Trophoblast cell (in vitro differentiated cells and primary cell): Measurements from ENCODE around the gene TNFRSF8.
A peak's percentile ranks its signal among the peaks of the same experiment; 100 is the strongest.

Source experiments
- DNase-seq, 2 donors: peaks; one replicate each; pipeline ENCODE4 v3.0.0-alpha.2; 2016
- H2AFZ ChIP-seq: 2 replicates; pipeline ENCODE4 v1.6.1; 2013; ENCODE audit warnings: low read length, moderate library complexity, mild to moderate bottlenecking; ENCODE audit not compliant: insufficient read depth, poor library complexity
- H2AK5ac ChIP-seq: 2 replicates; pipeline ENCODE4 v1.6.1; 2013; ENCODE audit warnings: mild to moderate bottlenecking, low read length
- H2BK120ac ChIP-seq: 2 replicates; pipeline ENCODE4 v1.6.1; 2013; ENCODE audit warnings: low read length, mild to moderate bottlenecking, moderate library complexity; ENCODE audit not compliant: insufficient read depth, poor library complexity
- H2BK12ac ChIP-seq: 2 replicates; pipeline ENCODE4 v1.6.1; 2013; ENCODE audit warnings: mild to moderate bottlenecking, low read length, moderate library complexity
- H2BK5ac ChIP-seq: 2 replicates; pipeline ENCODE4 v1.6.1; 2013; ENCODE audit warnings: low read length, low read depth, moderate library complexity, mild to moderate bottlenecking; ENCODE audit not compliant: poor library complexity
- H3K14ac ChIP-seq: 2 replicates; pipeline ENCODE4 v1.6.1; 2013; ENCODE audit warnings: mild to moderate bottlenecking, low read length
- H3K18ac ChIP-seq: 2 replicates; pipeline ENCODE4 v1.6.1; 2013; ENCODE audit warnings: mild to moderate bottlenecking, low read length
- H3K23ac ChIP-seq: 2 replicates; pipeline ENCODE4 v1.6.1; 2013; ENCODE audit warnings: low read length
- H3K27ac ChIP-seq: 2 replicates; pipeline ENCODE4 v1.5.1; 2013; ENCODE audit warnings: low read depth, mild to moderate bottlenecking, inconsistent platforms, low read length, moderate library complexity
- H3K27me3 ChIP-seq: 2 replicates; pipeline ENCODE4 v1.6.1; 2013; ENCODE audit warnings: inconsistent platforms, mild to moderate bottlenecking, low read length, moderate library complexity; ENCODE audit not compliant: insufficient read depth
- H3K36me3 ChIP-seq, 2 experiments: 1 replicate in 1 of 2; 2 replicates in 1 of 2; pipeline ENCODE4 v1.6.1; 2013; ENCODE audit warnings: low read length in 2 of 2, mild to moderate bottlenecking in 2 of 2, moderate library complexity in 1 of 2; ENCODE audit not compliant: insufficient read depth in 2 of 2, control insufficient read depth in 1 of 2
- H3K4ac ChIP-seq: 2 replicates; pipeline ENCODE4 v1.6.1; 2013; ENCODE audit warnings: low read depth, mild to moderate bottlenecking, low read length, moderate library complexity
- H3K4me1 ChIP-seq, 2 experiments: 1 replicate in 1 of 2; 2 replicates in 1 of 2; pipeline ENCODE4 v1.6.1; 2013; ENCODE audit warnings: low read length in 2 of 2, mild to moderate bottlenecking in 2 of 2, moderate library complexity in 1 of 2; ENCODE audit not compliant: insufficient read depth in 2 of 2, control insufficient read depth in 1 of 2
- H3K4me2 ChIP-seq: 2 replicates; pipeline ENCODE4 v1.6.1; 2013; ENCODE audit warnings: inconsistent platforms, mild to moderate bottlenecking, low read length, moderate library complexity
- H3K4me3 ChIP-seq: 2 replicates; pipeline ENCODE4 v1.5.1; 2013; ENCODE audit warnings: mild to moderate bottlenecking, low read depth, low read length, inconsistent platforms
- H3K79me1 ChIP-seq: one replicate; pipeline ENCODE4 v1.6.1; 2013; ENCODE audit warnings: low read length
- H3K79me2 ChIP-seq: 2 replicates; pipeline ENCODE4 v1.6.1; 2013; ENCODE audit warnings: low read length, mild to moderate bottlenecking; ENCODE audit not compliant: control insufficient read depth, insufficient read depth, poor library complexity
- H3K9ac ChIP-seq: 2 replicates; pipeline ENCODE4 v1.6.1; 2013; ENCODE audit warnings: mild to moderate bottlenecking, low read length
- H3K9me3 ChIP-seq: 2 replicates; pipeline ENCODE4 v1.6.1; 2013; ENCODE audit warnings: low read depth, mild to moderate bottlenecking, control low read depth, inconsistent platforms, low read length; ENCODE audit not compliant: insufficient read depth
- H4K12ac ChIP-seq: 2 replicates; pipeline ENCODE4 v1.6.1; 2013; ENCODE audit warnings: low read depth, mild to moderate bottlenecking, low read length, moderate library complexity
- H4K8ac ChIP-seq: 2 replicates; pipeline ENCODE4 v1.6.1; 2013; ENCODE audit warnings: low read depth, mild to moderate bottlenecking, low read length, moderate library complexity
- H4K91ac ChIP-seq: one replicate; pipeline ENCODE4 v1.6.1; 2013; ENCODE audit warnings: low read depth, mild to moderate bottlenecking, low read length, moderate library complexity
- WGBS: extraction: QIAGEN DNeasy Blood & Tissue Kit; methylation state at CpG from one replicate; pipeline ENCODE4 v1.1.7; 2013; ENCODE audit warnings: missing lambda C conversion rate; ENCODE audit not compliant: insufficient read length, insufficient coverage; ENCODE audit errors: extremely low coverage; 5-methylcytosine and 5-hydroxymethylcytosine counted together

The TNFRSF8 gene

GRCh38 chr1:12052008-12052573 is 11.0 kb upstream of the TNFRSF8 start:
- Histone ChIP-seq H4K8ac (no peak overlapping the region), H3K4me2 (no peak overlapping the region), H4K12ac (no peak overlapping the region), H3K27ac (no peak overlapping the region), H3K4me1 (peaks cover 18 to 25% of the 10 kb centered on the region in 2 experiments), H3K79me2 (no peaks in the 10 kb centered on the region), H3K4me3 (no peak overlapping the region), H3K36me3 (no peaks in the 10 kb centered on the region), H2BK5ac (no peak overlapping the region), H3K9me3 (no peaks in the 10 kb centered on the region), H3K27me3 (no peaks in the 10 kb centered on the region), H2AK5ac (no peak overlapping the region), H2BK12ac (peak overlapping the region; percentile 59), H3K18ac (no peak overlapping the region), H3K4ac (no peak overlapping the region), H3K14ac (no peak overlapping the region), H3K9ac (no peak overlapping the region), H3K79me1 (no peaks in the 10 kb centered on the region), H4K91ac (no peak overlapping the region), H2BK120ac (no peak overlapping the region), H3K23ac (no peak overlapping the region), H2AFZ (peak overlapping the region; percentile 30)
- WGBS, result no CpG with 5 or more reads among the region's 9 CpGs
- DNase-seq, result peak in 1 of 2 donors; percentile 7

GRCh38 chr1:12052997-12053686 is 10.0 kb upstream of the TNFRSF8 start:
- H2BK12ac ChIP-seq, result no peak overlapping the region
- H4K91ac ChIP-seq, result peak overlapping the region; percentile 20
- no peak overlapping the region for H3K4me3 ChIP-seq
- no peak overlapping the region for H3K14ac ChIP-seq
- no peak overlapping the region for H3K4me2 ChIP-seq
- no peak overlapping the region for H3K9ac ChIP-seq
- H2BK120ac ChIP-seq, result no peak overlapping the region
- H2AFZ ChIP-seq, result no peak overlapping the region
- H4K12ac ChIP-seq, result no peak overlapping the region
- H3K79me1 ChIP-seq, result peaks cover 4% of the 10 kb centered on the region
- H3K79me2 ChIP-seq, result no peaks in the 10 kb centered on the region
- no peak overlapping the region for H3K27ac ChIP-seq
- peak overlapping the region; percentile 25 for H4K8ac ChIP-seq
- WGBS, result no CpG with 5 or more reads among the region's 14 CpGs
- no peaks in the 10 kb centered on the region for H3K27me3 ChIP-seq
- H2BK5ac ChIP-seq, result no peak overlapping the region
- H3K4ac ChIP-seq, result no peak overlapping the region
- peaks cover 2% of the 10 kb centered on the region for H3K9me3 ChIP-seq
- DNase-seq, result no peak
- H2AK5ac ChIP-seq, result no peak overlapping the region
- H3K23ac ChIP-seq, result no peak overlapping the region
- H3K36me3 ChIP-seq, result no peaks in the 10 kb centered on the region
- H3K4me1 ChIP-seq, result peaks cover 22 to 25% of the 10 kb centered on the region in 2 experiments
- no peak overlapping the region for H3K18ac ChIP-seq

GRCh38 chr1:12053752-12054548 is 9.2 kb upstream of the TNFRSF8 start:
- H3K4me3 ChIP-seq, result no peak overlapping the region
- WGBS, result no CpG with 5 or more reads among the region's 13 CpGs

DNA sequence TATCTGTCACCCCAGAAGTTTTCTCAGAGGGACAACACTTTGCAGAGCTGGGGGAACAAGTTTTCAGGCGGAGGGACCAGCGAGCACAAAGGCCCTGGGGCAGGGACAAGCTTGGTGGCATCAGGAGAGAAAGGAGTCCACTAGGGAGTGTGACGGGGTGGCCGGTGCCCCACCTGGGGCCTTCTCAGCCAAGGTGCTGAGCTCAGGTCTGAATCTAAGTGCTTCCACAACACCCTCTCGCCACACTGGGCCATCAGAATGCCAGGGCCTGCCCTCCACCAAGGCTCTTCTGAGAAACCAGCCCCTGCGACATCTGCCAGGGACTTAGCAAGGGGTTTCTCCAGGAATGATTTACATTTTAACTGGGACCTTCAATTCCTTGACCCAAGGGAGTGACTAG is 7.8 kb upstream of the TNFRSF8 start:
- Histone ChIP-seq H3K14ac (no peak overlapping the region), H3K9ac (no peak overlapping the region), H3K4ac (no peak overlapping the region), H3K36me3 (no peaks in the 10 kb centered on the region), H4K91ac (peak overlapping the region; percentile 7), H2BK120ac (no peak overlapping the region), H3K79me2 (no peaks in the 10 kb centered on the region), H3K27ac (no peak overlapping the region), H3K4me1 (peaks cover 22 to 25% of the 10 kb centered on the region in 2 experiments), H2AK5ac (no peak overlapping the region), H2BK5ac (no peak overlapping the region), H3K79me1 (peaks cover 4% of the 10 kb centered on the region), H3K27me3 (no peaks in the 10 kb centered on the region), H3K4me2 (no peak overlapping the region), H4K8ac (no peak overlapping the region), H3K9me3 (peaks cover 2% of the 10 kb centered on the region), H2AFZ (no peak overlapping the region), H3K4me3 (no peak overlapping the region), H3K23ac (no peak overlapping the region), H4K12ac (no peak overlapping the region), H3K18ac (no peak overlapping the region), H2BK12ac (no peak overlapping the region)
- no peak for DNase-seq
- WGBS, result no CpG with 5 or more reads among the region's 6 CpGs

More at GRCh38 chr1:12053752-12054548, 9.2 kb upstream of the TNFRSF8 start:
- no peak overlapping the region for H2AK5ac ChIP-seq
- H4K8ac ChIP-seq, result no peak overlapping the region
- no peak overlapping the region for H2AFZ ChIP-seq
- peak overlapping the region; percentile 48 for H3K14ac ChIP-seq
- H2BK12ac ChIP-seq, result peak overlapping the region; percentile 52
- no peak overlapping the region for H3K9ac ChIP-seq
- H2BK5ac ChIP-seq, result no peak overlapping the region
- H2BK120ac ChIP-seq, result no peak overlapping the region
- H3K79me2 ChIP-seq, result no peaks in the 10 kb centered on the region
- peaks cover 2% of the 10 kb centered on the region for H3K9me3 ChIP-seq
- peak overlapping the region; percentile 11 for H3K4me2 ChIP-seq
- no peak overlapping the region for H3K4ac ChIP-seq
- H3K4me1 ChIP-seq, result peaks cover 22 to 25% of the 10 kb centered on the region in 2 experiments
- DNase-seq, result no peak
- H3K27me3 ChIP-seq, result no peaks in the 10 kb centered on the region
- H3K23ac ChIP-seq, result no peak overlapping the region
- no peak overlapping the region for H3K18ac ChIP-seq
- H3K79me1 ChIP-seq, result peaks cover 4% of the 10 kb centered on the region
- no peaks in the 10 kb centered on the region for H3K36me3 ChIP-seq
- H3K27ac ChIP-seq, result peak overlapping the region; percentile 29
- H4K91ac ChIP-seq, result peak overlapping the region; percentile 63
- no peak overlapping the region for H4K12ac ChIP-seq
